Glutamatergic neuron (in vitro differentiated cells): Measurements from ENCODE around the gene BPGM. TPM values are rescaled to one million over a fixed set of nuclear protein-coding genes. Genes with fewer than 3 reads are reported as not detected.

Source experiments
- DNase-seq: peaks from one replicate; pipeline ENCODE4 v3.0.0; 2022
- H3K27ac Mint-ChIP-seq: one replicate; pipeline ENCODE4 v1.8.0; 2020; ENCODE audit warnings: mild to moderate bottlenecking, mixed read lengths, inconsistent platforms; ENCODE audit not compliant: unreplicated experiment
- H3K27me3 Mint-ChIP-seq: one replicate; pipeline ENCODE4 v1.8.0; 2020; ENCODE audit warnings: mild to moderate bottlenecking, moderate library complexity, mixed read lengths, inconsistent platforms; ENCODE audit not compliant: unreplicated experiment
- H3K36me3 Mint-ChIP-seq: one replicate; pipeline ENCODE4 v1.8.0; 2020; ENCODE audit warnings: mild to moderate bottlenecking, mixed read lengths, inconsistent platforms; ENCODE audit not compliant: unreplicated experiment
- H3K4me1 Mint-ChIP-seq: one replicate; pipeline ENCODE4 v1.8.0; 2020; ENCODE audit warnings: mild to moderate bottlenecking, low read depth, mixed read lengths, inconsistent platforms; ENCODE audit not compliant: unreplicated experiment
- H3K4me3 Mint-ChIP-seq: one replicate; pipeline ENCODE4 v1.8.0; 2020; ENCODE audit warnings: mild to moderate bottlenecking, mixed read lengths, inconsistent platforms; ENCODE audit not compliant: unreplicated experiment
- H3K9me3 Mint-ChIP-seq: one replicate; pipeline ENCODE4 v1.8.0; 2020; ENCODE audit warnings: mild to moderate bottlenecking, moderate library complexity, mixed read lengths, inconsistent platforms; ENCODE audit not compliant: unreplicated experiment
- total RNA-seq: library from RNA; stranded (reverse); fragmentation: NEBNext Ultra II Directional; extraction: Animal tissue kit (Norgen Biotek cat#: 25700); gene quantifications from one replicate; pipeline ENCODE4 v1.2.1, GENCODE V29; 2021; ENCODE audit not compliant: unreplicated experiment
- TF ChIP-seq, protein P1 (sequence below): fragments of 200-600 bp; sonication (generic); IDR thresholded peaks from one replicate; pipeline ENCODE4 v1.5.0; 2021; ENCODE audit not compliant: partially characterized antibody, unreplicated experiment

Gene BPGM
- total RNA-seq, 1 donor from 2014 or later, result 24.2 TPM

- Mint-ChIP-seq H3K4me3 (no peak overlapping the region), H3K9me3 (peaks cover 6% of the 10 kb centered on the region), H3K27me3 (no peaks in the 10 kb centered on the region), H3K36me3 (no peaks in the 10 kb centered on the region), H3K27ac (no peak overlapping the region), H3K4me1 (peaks cover 13% of the 10 kb centered on the region)
- peak; percentile 76 for DNase-seq
- TF ChIP-seq, protein P1, sequence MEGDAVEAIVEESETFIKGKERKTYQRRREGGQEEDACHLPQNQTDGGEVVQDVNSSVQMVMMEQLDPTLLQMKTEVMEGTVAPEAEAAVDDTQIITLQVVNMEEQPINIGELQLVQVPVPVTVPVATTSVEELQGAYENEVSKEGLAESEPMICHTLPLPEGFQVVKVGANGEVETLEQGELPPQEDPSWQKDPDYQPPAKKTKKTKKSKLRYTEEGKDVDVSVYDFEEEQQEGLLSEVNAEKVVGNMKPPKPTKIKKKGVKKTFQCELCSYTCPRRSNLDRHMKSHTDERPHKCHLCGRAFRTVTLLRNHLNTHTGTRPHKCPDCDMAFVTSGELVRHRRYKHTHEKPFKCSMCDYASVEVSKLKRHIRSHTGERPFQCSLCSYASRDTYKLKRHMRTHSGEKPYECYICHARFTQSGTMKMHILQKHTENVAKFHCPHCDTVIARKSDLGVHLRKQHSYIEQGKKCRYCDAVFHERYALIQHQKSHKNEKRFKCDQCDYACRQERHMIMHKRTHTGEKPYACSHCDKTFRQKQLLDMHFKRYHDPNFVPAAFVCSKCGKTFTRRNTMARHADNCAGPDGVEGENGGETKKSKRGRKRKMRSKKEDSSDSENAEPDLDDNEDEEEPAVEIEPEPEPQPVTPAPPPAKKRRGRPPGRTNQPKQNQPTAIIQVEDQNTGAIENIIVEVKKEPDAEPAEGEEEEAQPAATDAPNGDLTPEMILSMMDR, result peak; percentile 90
Observed at GRCh38 chr7:134605978-134606923, 40.4 kb upstream of the BPGM start.

GRCh38 chr7:134611611-134612151 lies 35.0 kb upstream of the BPGM start:
- Mint-ChIP-seq H3K4me1 (peaks cover 2% of the 10 kb centered on the region), H3K4me3 (no peak overlapping the region), H3K27ac (no peak overlapping the region), H3K36me3 (no peaks in the 10 kb centered on the region), H3K27me3 (no peaks in the 10 kb centered on the region), H3K9me3 (no peaks in the 10 kb centered on the region)
- TF ChIP-seq, protein P1, result no peak
- DNase-seq, result no peak

DNA sequence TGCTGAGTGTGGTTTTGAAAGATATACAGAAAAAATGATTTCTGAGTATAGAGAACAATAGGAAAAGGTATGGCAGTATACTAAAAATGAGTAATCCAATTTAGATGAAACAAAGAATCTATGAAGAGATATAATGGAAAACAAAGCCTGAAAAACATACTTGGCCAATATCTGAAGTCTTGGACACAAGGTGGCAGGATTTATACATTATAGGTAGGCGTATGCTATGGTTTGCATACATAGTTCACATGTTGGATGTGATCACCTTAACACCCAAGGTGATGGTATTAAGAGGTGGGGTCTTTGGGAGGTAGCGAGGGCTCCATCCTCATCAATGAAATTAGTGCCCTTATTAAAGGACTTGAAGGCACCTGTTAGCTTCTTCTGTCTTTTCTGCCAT lies 34.5 kb upstream of the BPGM start:
- Mint-ChIP-seq H3K4me3 (no peak overlapping the region), H3K27me3 (no peaks in the 10 kb centered on the region), H3K36me3 (no peaks in the 10 kb centered on the region), H3K9me3 (no peaks in the 10 kb centered on the region), H3K27ac (no peak overlapping the region), H3K4me1 (peaks cover 2% of the 10 kb centered on the region)
- DNase-seq, result no peak
- TF ChIP-seq, protein P1, result no peak

DNA sequence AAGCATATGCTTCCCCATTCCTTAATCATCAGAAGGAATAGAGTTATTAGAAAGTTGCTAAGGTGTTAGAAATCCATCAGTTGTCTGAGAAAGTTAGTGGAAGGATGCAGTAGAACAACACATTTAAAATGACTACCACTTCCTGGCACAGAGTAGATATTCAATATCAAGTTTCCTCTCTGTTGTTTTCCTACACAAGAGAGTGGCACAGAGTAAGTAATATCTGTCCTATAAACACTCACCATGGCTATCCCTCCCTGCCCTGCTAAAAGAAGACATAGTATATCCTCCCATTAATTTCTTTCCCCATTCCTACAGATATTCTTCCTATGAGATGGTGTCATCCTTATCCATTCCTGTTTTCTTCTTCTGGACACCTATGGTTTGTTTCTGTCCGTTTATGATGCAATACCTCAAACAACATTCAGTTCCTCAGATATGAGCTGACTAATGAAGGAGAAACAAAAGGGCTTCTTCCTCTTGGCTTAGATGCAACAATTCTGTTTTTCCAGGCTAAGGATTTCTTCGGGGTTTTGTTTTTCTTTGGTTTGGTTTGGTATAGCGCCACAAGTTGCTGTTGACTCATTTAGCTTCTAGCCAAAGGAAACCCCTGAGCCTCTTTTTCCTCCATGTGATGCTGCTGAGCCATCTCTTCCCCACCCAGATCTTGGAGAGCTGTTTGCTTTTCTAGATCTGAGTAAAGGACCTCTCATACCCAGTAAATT lies 32.9 kb upstream of the BPGM start:
- Mint-ChIP-seq H3K4me3 (no peak overlapping the region), H3K27me3 (no peaks in the 10 kb centered on the region), H3K4me1 (no peaks in the 10 kb centered on the region), H3K9me3 (no peaks in the 10 kb centered on the region), H3K36me3 (no peaks in the 10 kb centered on the region), H3K27ac (no peak overlapping the region)
- TF ChIP-seq, protein P1, result no peak
- no peak for DNase-seq
